ENCODE data around the gene MCTS1.
"Not testable (repeated sequence)": the region's sequence is repeated elsewhere in the genome, so short reads cannot be mapped to it uniquely, and the experiment has no call there.

MCTS1 gene

DNA sequence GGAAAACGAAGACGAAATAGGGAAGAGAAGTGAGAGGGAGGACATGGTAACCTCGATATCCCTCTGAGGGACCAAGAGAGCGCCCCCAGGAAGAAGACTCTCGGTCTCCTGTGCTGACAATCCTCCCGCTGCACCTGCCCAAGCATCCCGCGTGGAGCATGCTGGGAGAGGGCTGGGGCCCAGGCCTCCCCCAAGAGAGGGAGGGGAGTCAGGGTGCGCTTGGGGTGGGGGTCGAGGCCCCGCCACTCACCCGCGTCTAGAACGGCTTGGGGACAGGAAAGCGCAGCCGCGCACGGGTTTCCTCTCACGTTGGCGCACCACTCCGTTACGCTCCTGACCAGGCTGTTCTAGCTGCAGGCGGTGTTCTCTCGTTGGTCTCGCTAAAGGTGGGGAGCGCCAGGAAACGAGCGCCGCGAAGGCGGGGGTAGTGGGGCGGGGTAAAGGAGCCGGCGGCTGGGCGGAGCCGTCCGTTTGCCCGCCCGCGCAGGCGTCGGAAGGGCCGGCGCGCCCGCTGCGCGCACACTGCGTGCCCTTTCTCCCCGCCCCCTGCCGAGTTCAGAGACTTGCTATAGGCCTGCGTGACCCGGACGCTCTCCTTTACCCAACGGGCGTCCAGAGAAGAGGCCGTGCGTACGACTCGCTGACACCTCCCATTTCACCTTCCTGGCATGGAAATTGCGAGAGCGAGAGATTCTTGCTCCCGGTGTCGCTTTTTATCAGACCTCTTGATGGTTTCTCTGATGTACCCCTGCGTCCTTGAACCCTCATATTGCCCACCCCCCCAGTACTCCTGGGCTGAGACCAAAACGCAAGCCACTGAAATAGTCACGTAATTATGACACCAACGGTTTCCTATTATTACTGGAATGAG lies 26.0 kb downstream of the MCTS1 start, which contains the start of gene C1GALT1C1:
Gene C1GALT1C1, minus strand, starts transcription at position 388 of the 871 bp plus-strand sequence. CDS start 2,888 bp downstream, outside the sequence.
- peak; percentile 76 for DNase-seq (ENCODE audit: low read depth in 2 of 2)

DNA sequence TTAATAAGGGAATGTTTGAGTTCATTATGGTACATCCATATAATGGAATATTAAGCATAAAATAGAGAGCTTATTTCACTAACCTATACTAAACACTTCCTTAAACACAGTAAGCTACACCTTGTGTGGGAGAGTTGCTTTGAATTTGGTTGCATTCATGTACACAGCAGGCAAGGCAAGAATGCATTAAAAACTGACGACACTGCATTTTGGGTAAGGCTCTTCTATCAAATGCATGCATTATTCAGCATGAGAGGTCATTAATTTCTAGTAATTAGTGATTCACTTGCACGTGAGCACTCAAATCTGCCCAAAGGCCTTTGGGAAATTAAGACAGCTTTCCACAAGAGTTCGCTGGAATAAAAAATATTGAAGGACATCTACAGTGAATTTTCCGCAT lies 34.7 kb downstream of the MCTS1 start:
- no peak for DNase-seq (ENCODE audit: low read depth in 2 of 2)

DNA sequence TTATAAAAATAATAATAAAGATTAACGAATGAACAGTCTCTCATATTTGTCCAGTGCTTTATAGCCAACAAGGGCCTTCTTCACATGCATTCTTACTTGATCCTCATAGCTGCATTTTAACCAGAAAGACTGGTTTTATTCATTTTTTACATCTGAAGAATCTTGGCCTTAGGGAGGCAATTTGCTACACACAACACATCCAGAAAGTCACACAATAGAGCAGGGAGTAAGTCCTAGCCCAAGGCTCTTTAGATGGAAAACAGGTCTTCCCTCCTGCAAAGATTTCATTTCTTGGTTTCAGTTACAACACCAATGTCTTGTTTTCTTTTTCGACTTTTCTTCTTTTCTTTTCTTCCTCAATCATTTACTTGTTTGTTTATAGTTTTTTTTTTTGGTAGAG lies 39.0 kb downstream of the MCTS1 start:
- DNase-seq (ENCODE audit: low read depth in 2 of 2): no peak

DNA sequence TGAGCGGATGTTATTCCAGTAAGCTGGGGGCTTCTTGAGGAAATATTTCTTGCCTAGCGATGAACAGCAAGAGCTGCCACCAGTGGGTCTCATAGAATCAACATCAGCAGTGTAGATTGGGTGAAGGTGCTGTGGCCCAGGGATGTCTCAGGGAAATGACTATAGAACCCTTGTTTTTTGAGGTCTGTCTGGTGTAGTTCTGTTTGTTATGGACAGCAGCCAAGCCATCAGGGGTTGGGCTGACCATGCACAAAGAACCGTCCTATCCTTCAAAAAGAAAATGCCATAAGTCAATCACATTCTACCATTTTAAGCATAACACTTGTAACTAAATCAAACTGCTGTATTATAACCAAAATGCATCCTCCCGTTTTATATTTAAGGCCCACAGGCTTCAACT lies 43.2 kb downstream of the MCTS1 start:
- no peak for DNase-seq (ENCODE audit: low read depth in 2 of 2)

DNA sequence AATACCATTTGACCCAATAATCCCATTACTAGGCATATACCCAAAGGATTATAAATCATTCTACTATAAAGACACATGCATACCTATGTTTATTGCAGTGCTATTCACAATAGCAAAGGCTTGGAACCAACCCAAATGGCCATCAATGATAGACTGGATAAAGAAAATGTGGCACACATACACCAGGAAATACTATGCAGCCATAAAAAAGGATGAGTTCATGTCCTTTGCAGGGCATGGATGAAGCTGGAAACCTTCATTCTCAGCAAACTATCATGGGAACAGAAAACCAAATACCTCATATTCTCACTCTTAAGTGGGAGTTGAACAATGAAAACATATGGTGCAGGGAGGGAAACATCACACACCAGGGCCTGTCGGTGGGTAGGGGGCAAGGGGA lies 48.4 kb downstream of the MCTS1 start:
- not testable (repeated sequence) for DNase-seq (ENCODE audit: low read depth in 2 of 2)

GRCh38 chrX:120653000-120653399 lies 49.1 kb downstream of the MCTS1 start:
- no peak for DNase-seq (ENCODE audit: low read depth in 2 of 2)

DNA sequence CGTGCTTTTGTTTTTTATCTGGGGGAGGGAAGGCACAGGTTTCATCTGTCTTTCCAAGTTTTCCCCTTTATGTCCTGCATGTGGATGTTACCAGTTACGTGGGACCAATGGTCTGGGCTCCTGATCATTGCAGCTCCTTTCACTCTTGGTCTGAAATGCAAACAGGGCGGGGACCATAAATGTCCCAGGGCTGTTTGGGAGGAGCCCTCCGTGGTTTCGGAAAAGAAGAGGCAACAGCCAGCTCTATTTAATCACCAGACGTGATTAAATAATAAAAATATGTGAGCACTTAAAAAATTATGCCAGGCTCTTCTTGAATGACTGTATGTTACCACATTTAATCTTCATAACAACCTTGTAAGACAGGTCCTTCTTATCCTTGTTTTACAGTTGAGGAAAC lies 56.7 kb downstream of the MCTS1 start:
- no peak for DNase-seq (ENCODE audit: low read depth in 2 of 2)
